HCT116 (cell line): ENCODE results near the gene TCERG1L. TPM values are rescaled to one million over a fixed set of nuclear protein-coding genes. Genes with fewer than 3 reads are reported as not detected.

Experiments used
- ATAC-seq: fragments of 200-7000 bp; cut with Tn5 transposase; 2 replicates; pipeline ENCODE4 v1.9.1; 2020; ENCODE audit warnings: mild to moderate bottlenecking, moderate library complexity
- BruUV-seq: library from RNA; stranded (reverse); fragments of 400-500 nt; replicated peaks from 2 replicates; lab custom pipeline; 2021; lab: Mats Ljungman, UMichigan
- CTCF ChIA-PET: fragments of 300-600 bp; sonication (Branson Sonifier 250); formaldehyde crosslinking; loops from one replicate; lab custom pipeline; 2021; ENCODE audit warnings: antibody characterized with exemption; lab: Charles Lee
- POLR2A ChIA-PET: fragments of 300-600, 350-600 bp; sonication (Branson Sonifier 250); formaldehyde crosslinking; loops from one replicate; lab custom pipeline; 2021; ENCODE audit warnings: antibody characterized with exemption; lab: Charles Lee
- RAD21 ChIA-PET, 2 experiments: fragments of 300-600 bp; sonication (Branson Sonifier 250); formaldehyde crosslinking; loops; one replicate each; lab custom pipeline; 2023; ENCODE audit warnings: low total read pairs in 2 of 2; ENCODE audit not compliant: uncharacterized antibody in 2 of 2, unreplicated experiment in 2 of 2, low non-redundant PET in 1 of 2; lab: Charles Lee
- DNase-seq: peaks from one replicate; pipeline ENCODE4 v3.0.0-alpha.2; 2010; ENCODE audit warnings: low read depth, low spot score
- H2AFZ ChIP-seq: fragments of 200-600 bp; shearing (Covaris generic), sonication (generic); 2 replicates; pipeline ENCODE4 v1.6.1; 2017; ENCODE audit warnings: low read depth, mixed run types, mixed read lengths, antibody characterized with exemption, low read length; ENCODE audit not compliant: poor library complexity, severe bottlenecking
- H3K27ac ChIP-seq: 2 replicates; pipeline ENCODE4 v1.5.1; 2012; ENCODE audit warnings: low read depth, low read length
- H3K27me3 ChIP-seq: fragments of 200-600 bp; sonication (generic); 2 replicates; pipeline ENCODE4 v1.6.1; 2016; ENCODE audit warnings: mixed run types, low read length, mixed read lengths; ENCODE audit not compliant: insufficient read depth
- H3K36me3 ChIP-seq, 2 experiments: fragments of 200-500 bp in 1 of 2; fragments of 200-600 bp in 1 of 2; sonication (Bioruptor generic) in 1 of 2; sonication (generic) in 1 of 2; 2 replicates each; pipeline versions ENCODE4 v1.5.1 to v1.6.1; 2014 to 2016; ENCODE audit warnings: low read length in 2 of 2, inconsistent platforms in 1 of 2, mixed read lengths in 1 of 2, mixed run types in 1 of 2; ENCODE audit not compliant: insufficient read depth in 2 of 2, control insufficient read depth in 1 of 2
- H3K4me1 ChIP-seq, 2 experiments: fragments of 200-600 bp in 1 of 2; sonication (generic) in 1 of 2; 2 replicates each; pipeline versions ENCODE4 v1.5.1 to v1.6.1; 2012 to 2017; ENCODE audit warnings: low read length in 2 of 2, inconsistent platforms in 1 of 2, mild to moderate bottlenecking in 1 of 2, mixed read lengths in 1 of 2, mixed run types in 1 of 2, moderate library complexity in 1 of 2; ENCODE audit not compliant: insufficient read depth in 2 of 2, control insufficient read depth in 1 of 2
- H3K4me2 ChIP-seq: fragments of 200-600 bp; sonication (generic); 2 replicates; pipeline ENCODE4 v1.6.1; 2017; ENCODE audit warnings: mixed run types, low read length, mixed read lengths
- H3K4me3 ChIP-seq, 2 experiments: fragments of 200-600 bp in 1 of 2; sonication (generic) in 1 of 2; replicated peaks in 1 of 2; 2 replicates each; pipeline ENCODE4 v1.5.1; 2011 to 2016; ENCODE audit warnings: low read length in 2 of 2, control low read depth in 1 of 2, low read depth in 1 of 2, mild to moderate bottlenecking in 1 of 2, mixed read lengths in 1 of 2, mixed run types in 1 of 2
- H3K79me2 ChIP-seq: fragments of 200-600 bp; sonication (generic); 2 replicates; pipeline ENCODE4 v1.6.1; 2017; ENCODE audit warnings: mild to moderate bottlenecking, mixed run types, low read length, moderate library complexity, mixed read lengths; ENCODE audit not compliant: insufficient read depth
- H3K9ac ChIP-seq: fragments of 200-600 bp; sonication (generic); 2 replicates; pipeline ENCODE4 v1.6.1; 2016; ENCODE audit warnings: low read length, mixed read lengths
- H3K9me2 ChIP-seq: fragments of 200-600 bp; sonication (generic), shearing (Covaris generic); 2 replicates; pipeline ENCODE4 v1.6.1; 2017; ENCODE audit warnings: mixed run types, mild to moderate bottlenecking, moderate library complexity; ENCODE audit not compliant: insufficient read depth
- H3K9me3 ChIP-seq, 2 experiments: fragments of 200-500 bp in 1 of 2; fragments of 200-600 bp in 1 of 2; sonication (Bioruptor generic) in 1 of 2; sonication (generic) in 1 of 2; 2 replicates each; pipeline ENCODE4 v1.6.1; 2014 to 2017; ENCODE audit warnings: low read length in 2 of 2, mixed read lengths in 2 of 2, inconsistent platforms in 1 of 2, low read depth in 1 of 2, mild to moderate bottlenecking in 1 of 2, mixed run types in 1 of 2, moderate library complexity in 1 of 2; ENCODE audit not compliant: control insufficient read depth in 1 of 2, insufficient read depth in 1 of 2
- H4K20me1 ChIP-seq: fragments of 200-600 bp; sonication (generic), shearing (Covaris generic); 2 replicates; pipeline ENCODE4 v1.6.1; 2017; ENCODE audit warnings: mixed run types, mild to moderate bottlenecking, moderate library complexity; ENCODE audit not compliant: insufficient read depth
- ATF3 ChIP-seq: IDR thresholded peaks from 2 replicates; pipeline ENCODE4 v1.6.1; 2012
- CEBPB ChIP-seq: IDR thresholded peaks from 2 replicates; pipeline ENCODE4 v1.6.1; 2012; ENCODE audit warnings: low read depth
- CTCF ChIP-seq, 3 experiments: fragments of 200-600 bp in 1 of 3; sonication (generic) in 1 of 3; IDR thresholded peaks in 2 of 3; conservative IDR thresholded peaks in 1 of 3; 2 replicates each; pipeline ENCODE4 v1.5.1; 2012 to 2017; ENCODE audit warnings: low read depth in 2 of 3, low read length in 2 of 3, antibody characterized with exemption in 1 of 3, borderline replicate concordance in 1 of 3, control low read depth in 1 of 3, mild to moderate bottlenecking in 1 of 3, mixed read lengths in 1 of 3, mixed run types in 1 of 3, moderate library complexity in 1 of 3; ENCODE audit not compliant: insufficient read depth in 1 of 3
- ELF1 ChIP-seq: IDR thresholded peaks from 2 replicates; pipeline ENCODE4 v1.6.1; 2012; ENCODE audit warnings: low read depth, borderline replicate concordance
- EZH2 ChIP-seq: fragments of 200-600 bp; sonication (generic); IDR thresholded peaks from 2 replicates; pipeline ENCODE4 v1.6.1; 2017; ENCODE audit warnings: antibody characterized with exemption, mixed run types
- EZH2phosphoT487 ChIP-seq: fragments of 200-600 bp; IDR thresholded peaks from 2 replicates; pipeline ENCODE4 v1.6.1; 2018; ENCODE audit warnings: antibody characterized with exemption, borderline replicate concordance
- FOSL1 ChIP-seq: IDR thresholded peaks from 2 replicates; pipeline ENCODE4 v1.6.1; 2012; ENCODE audit warnings: low read depth
- JUND ChIP-seq: IDR thresholded peaks from 2 replicates; pipeline ENCODE4 v1.6.1; 2012
- MAX ChIP-seq: IDR thresholded peaks from 2 replicates; pipeline ENCODE4 v1.6.1; 2012
- POLR2A ChIP-seq: IDR thresholded peaks from 2 replicates; pipeline ENCODE4 v1.7.0; 2011; ENCODE audit warnings: borderline replicate concordance; ENCODE audit not compliant: insufficient read depth, insufficient read length; ENCODE audit errors: extremely low read depth
- POLR2AphosphoS5 ChIP-seq: IDR thresholded peaks from 2 replicates; pipeline ENCODE4 v1.6.1; 2011; ENCODE audit warnings: mild to moderate bottlenecking, low read depth, low read length, moderate library complexity
- RAD21 ChIP-seq: IDR thresholded peaks from 2 replicates; pipeline ENCODE4 v1.6.1; 2012; ENCODE audit warnings: low read depth, mild to moderate bottlenecking
- REST ChIP-seq: IDR thresholded peaks from 2 replicates; pipeline ENCODE4 v1.6.1; 2012; ENCODE audit warnings: low read depth
- SIN3A ChIP-seq: IDR thresholded peaks from 2 replicates; pipeline ENCODE4 v1.6.1; 2012; ENCODE audit warnings: low read depth
- SRF ChIP-seq: IDR thresholded peaks from 2 replicates; pipeline ENCODE4 v1.6.1; 2012; ENCODE audit warnings: low read depth
- ZBTB33 ChIP-seq: IDR thresholded peaks from 2 replicates; pipeline ENCODE4 v1.6.1; 2011; ENCODE audit warnings: mild to moderate bottlenecking, low read length, moderate library complexity; ENCODE audit not compliant: insufficient replicate concordance; ENCODE audit errors: extremely low read depth
- ZNF274 ChIP-seq: fragments of 200-500 bp; sonication (Bioruptor generic); IDR thresholded peaks from 2 replicates; pipeline ENCODE4 v1.6.1; 2014; ENCODE audit warnings: mild to moderate bottlenecking, low read depth, low read length, inconsistent platforms
- intact Hi-C: fragments of 100-400 bp; cut with micrococcal nuclease; formaldehyde crosslinking; loops from 2 replicates; pipeline ENCODE4 v1.10.0; 2022
- total RNA-seq: library from RNA; stranded (reverse); gene quantifications from one replicate; pipeline ENCODE4 v1.2.1, GENCODE V29; 2021; ENCODE audit not compliant: unreplicated experiment

Gene TCERG1L
- total RNA-seq, 1 experiment from 2014 or later: not detected

- POLR2A ChIA-PET: no interaction called here
- Histone ChIP-seq H3K79me2 (no peaks in the 10 kb centered on the region), H3K4me1 (no peaks in the 10 kb centered on the region), H3K9ac (no peak overlapping the region), H4K20me1 (no peaks in the 10 kb centered on the region)
- TF ChIP-seq CTCF (IDR thresholded peaks at IDR 0.05 in 2 of 3, conservative IDR thresholded peaks at IDR 0.05 in 1 of 3; ENCODE audit: borderline replicate concordance in 1 of 3, insufficient read depth in 1 of 3, low read depth in 2 of 3, low read length in 2 of 3): no peak
- no peak for TF ChIP-seq ZBTB33
- no peak for TF ChIP-seq EZH2
- no peak for TF ChIP-seq FOSL1
- TF ChIP-seq JUND: no peak
- no peak for TF ChIP-seq ELF1
- TF ChIP-seq REST: no peak
- no peak for TF ChIP-seq POLR2AphosphoS5
- no peak for TF ChIP-seq MAX
- TF ChIP-seq ZNF274: no peak
- TF ChIP-seq POLR2A: no peak
- TF ChIP-seq SRF: no peak
- TF ChIP-seq RAD21: no peak
- no peak for TF ChIP-seq CEBPB
- TF ChIP-seq SIN3A: no peak
- TF ChIP-seq ATF3: no peak
- no peak for TF ChIP-seq EZH2phosphoT487
- TF ChIP-seq, all 23 proteins: peak for 0
- H2AFZ ChIP-seq: no peak overlapping the region
- peaks cover 4% of the 10 kb centered on the region; the same call in 1 of the 2 replicates for H3K27me3 ChIP-seq
- RAD21 ChIA-PET: no interaction called here
- H3K4me2 ChIP-seq: no peak overlapping the region
- intact Hi-C loops: no loop called here
- H3K36me3 ChIP-seq: no peaks in the 10 kb centered on the region
- no peaks in the 10 kb centered on the region for H3K9me2 ChIP-seq
- ATAC-seq: no peak
- CTCF ChIA-PET: no interaction called here
- DNase-seq: no peak
- BruUV-seq: no TSS peak
- H3K4me3 ChIP-seq: no peak overlapping the region
- H3K27ac ChIP-seq: no peak overlapping the region
- no peaks in the 10 kb centered on the region for H3K9me3 ChIP-seq
These were observed 123.0 kb downstream of the TCERG1L start for GRCh38 chr10:131188494-131188893.
